K562 (cell line): ENCODE measurements around the gene SNTG2.

Experiments used
- FOS ChIP-seq: IDR thresholded peaks from 3 replicates; pipeline ENCODE4 v1.6.1; 2011; ENCODE audit not compliant: insufficient read length; ENCODE audit errors: extremely low read depth
- JUN ChIP-seq, 2 experiments: sonication (generic) in 1 of 2; formaldehyde crosslinking in 1 of 2; IDR thresholded peaks; 2 replicates each; pipeline versions ENCODE4 v1.6.1 to v1.8.0; 2012 to 2022; ENCODE audit warnings: borderline replicate concordance in 2 of 2, mild to moderate bottlenecking in 2 of 2, improper control_type of control experiment in 1 of 2, low read depth in 1 of 2, low read length in 1 of 2, missing genetic modification reagents in 1 of 2
- KAT2B ChIP-seq: IDR thresholded peaks from one replicate; pipeline ENCODE4 v1.6.1; 2012; ENCODE audit warnings: low read depth, mild to moderate bottlenecking, control low read depth, inconsistent platforms, low read length, moderate library complexity
- POLR2A ChIP-seq: fragments of 450-650 bp; conservative IDR thresholded peaks from 2 replicates; pipeline ENCODE4 v1.6.1; 2016
- POLR3A ChIP-seq: IDR thresholded peaks from 2 replicates; pipeline ENCODE4 v1.6.1; 2011; ENCODE audit warnings: borderline replicate concordance, mild to moderate bottlenecking, moderate library complexity; ENCODE audit not compliant: insufficient read length, insufficient read depth; ENCODE audit errors: extremely low read depth
- PTRF ChIP-seq: fragments of 450-650 bp; IDR thresholded peaks from 2 replicates; pipeline ENCODE4 v1.6.1; 2016; ENCODE audit warnings: mild to moderate bottlenecking, missing genetic modification characterization, missing compliant biosample characterization
- RBM34 ChIP-seq: fragments of 200-400 bp; formaldehyde crosslinking; IDR thresholded peaks from 2 replicates; pipeline ENCODE4 v1.6.1; 2018; ENCODE audit warnings: low read length, borderline replicate concordance; ENCODE audit not compliant: insufficient read depth
- TCF7L2 ChIP-seq: fragments of 150-350 bp; IDR thresholded peaks from 2 replicates; pipeline ENCODE4 v1.6.1; 2016; ENCODE audit warnings: low read depth, mild to moderate bottlenecking, low read length, moderate library complexity
- ZNF778 ChIP-seq: fragments of 450-650 bp; formaldehyde crosslinking; IDR thresholded peaks from 2 replicates; pipeline ENCODE4 v1.4.0; 2020; ENCODE audit warnings: mild to moderate bottlenecking, moderate library complexity
- TF ChIP-seq, protein P1 (sequence below): sonication (generic); formaldehyde crosslinking; IDR thresholded peaks from 2 replicates; pipeline ENCODE4 v1.8.0; 2022; ENCODE audit warnings: mild to moderate bottlenecking, missing genetic modification reagents
- TF ChIP-seq, protein P2 (sequence below): sonication (generic); formaldehyde crosslinking; IDR thresholded peaks from 2 replicates; pipeline ENCODE4 v1.8.1; 2023; ENCODE audit warnings: mild to moderate bottlenecking, missing genetic modification reagents
- TF ChIP-seq, protein P3 (sequence below): sonication (generic); formaldehyde crosslinking; IDR thresholded peaks from 2 replicates; pipeline ENCODE4 v1.8.1; 2022; ENCODE audit warnings: missing genetic modification reagents

DNA sequence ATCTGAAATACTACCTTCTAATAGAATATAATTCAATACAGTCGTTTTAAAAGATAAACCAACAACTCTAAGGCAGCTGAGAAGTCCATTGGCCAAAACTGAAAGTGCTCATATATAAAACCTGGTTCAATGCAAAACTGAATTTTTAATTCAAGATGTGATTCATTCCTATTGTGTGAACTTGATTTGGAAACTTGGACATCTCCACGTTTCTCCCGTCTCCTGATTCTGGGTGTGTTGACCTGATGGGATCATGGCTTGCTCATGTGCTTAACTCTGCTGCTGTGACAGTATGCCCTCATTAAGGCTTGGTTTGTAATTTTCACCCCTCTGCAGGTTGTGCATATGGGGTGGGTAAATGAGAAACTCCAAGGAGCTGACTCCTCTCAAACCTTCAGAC is 296.3 kb downstream of the SNTG2 start:
- TF ChIP-seq JUN (IDR thresholded peaks at IDR 0.05; ENCODE audit: borderline replicate concordance, low read depth, low read length) (no peak), JUN (CRISPR knock-in tag; IDR thresholded peaks at IDR 0.05; ENCODE audit: borderline replicate concordance) (no peak), RBM34 (no peak), TCF7L2 (no peak), POLR3A (no peak), PTRF (no peak), ZNF778 (no peak), POLR2A (no peak), KAT2B (no peak), FOS (no peak)
- TF ChIP-seq, protein P1, sequence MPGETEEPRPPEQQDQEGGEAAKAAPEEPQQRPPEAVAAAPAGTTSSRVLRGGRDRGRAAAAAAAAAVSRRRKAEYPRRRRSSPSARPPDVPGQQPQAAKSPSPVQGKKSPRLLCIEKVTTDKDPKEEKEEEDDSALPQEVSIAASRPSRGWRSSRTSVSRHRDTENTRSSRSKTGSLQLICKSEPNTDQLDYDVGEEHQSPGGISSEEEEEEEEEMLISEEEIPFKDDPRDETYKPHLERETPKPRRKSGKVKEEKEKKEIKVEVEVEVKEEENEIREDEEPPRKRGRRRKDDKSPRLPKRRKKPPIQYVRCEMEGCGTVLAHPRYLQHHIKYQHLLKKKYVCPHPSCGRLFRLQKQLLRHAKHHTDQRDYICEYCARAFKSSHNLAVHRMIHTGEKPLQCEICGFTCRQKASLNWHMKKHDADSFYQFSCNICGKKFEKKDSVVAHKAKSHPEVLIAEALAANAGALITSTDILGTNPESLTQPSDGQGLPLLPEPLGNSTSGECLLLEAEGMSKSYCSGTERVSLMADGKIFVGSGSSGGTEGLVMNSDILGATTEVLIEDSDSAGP = no peak
- TF ChIP-seq, protein P2, sequence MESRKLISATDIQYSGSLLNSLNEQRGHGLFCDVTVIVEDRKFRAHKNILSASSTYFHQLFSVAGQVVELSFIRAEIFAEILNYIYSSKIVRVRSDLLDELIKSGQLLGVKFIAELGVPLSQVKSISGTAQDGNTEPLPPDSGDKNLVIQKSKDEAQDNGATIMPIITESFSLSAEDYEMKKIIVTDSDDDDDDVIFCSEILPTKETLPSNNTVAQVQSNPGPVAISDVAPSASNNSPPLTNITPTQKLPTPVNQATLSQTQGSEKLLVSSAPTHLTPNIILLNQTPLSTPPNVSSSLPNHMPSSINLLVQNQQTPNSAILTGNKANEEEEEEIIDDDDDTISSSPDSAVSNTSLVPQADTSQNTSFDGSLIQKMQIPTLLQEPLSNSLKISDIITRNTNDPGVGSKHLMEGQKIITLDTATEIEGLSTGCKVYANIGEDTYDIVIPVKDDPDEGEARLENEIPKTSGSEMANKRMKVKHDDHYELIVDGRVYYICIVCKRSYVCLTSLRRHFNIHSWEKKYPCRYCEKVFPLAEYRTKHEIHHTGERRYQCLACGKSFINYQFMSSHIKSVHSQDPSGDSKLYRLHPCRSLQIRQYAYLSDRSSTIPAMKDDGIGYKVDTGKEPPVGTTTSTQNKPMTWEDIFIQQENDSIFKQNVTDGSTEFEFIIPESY = no peak
- TF ChIP-seq, protein P3, sequence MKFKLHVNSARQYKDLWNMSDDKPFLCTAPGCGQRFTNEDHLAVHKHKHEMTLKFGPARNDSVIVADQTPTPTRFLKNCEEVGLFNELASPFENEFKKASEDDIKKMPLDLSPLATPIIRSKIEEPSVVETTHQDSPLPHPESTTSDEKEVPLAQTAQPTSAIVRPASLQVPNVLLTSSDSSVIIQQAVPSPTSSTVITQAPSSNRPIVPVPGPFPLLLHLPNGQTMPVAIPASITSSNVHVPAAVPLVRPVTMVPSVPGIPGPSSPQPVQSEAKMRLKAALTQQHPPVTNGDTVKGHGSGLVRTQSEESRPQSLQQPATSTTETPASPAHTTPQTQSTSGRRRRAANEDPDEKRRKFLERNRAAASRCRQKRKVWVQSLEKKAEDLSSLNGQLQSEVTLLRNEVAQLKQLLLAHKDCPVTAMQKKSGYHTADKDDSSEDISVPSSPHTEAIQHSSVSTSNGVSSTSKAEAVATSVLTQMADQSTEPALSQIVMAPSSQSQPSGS (CRISPR knock-in tag) = no peak
